Lung (tissue), 12 donors: Measurements from ENCODE around the gene UNC13A. TPM values are rescaled to one million over a fixed set of nuclear protein-coding genes. Genes with fewer than 3 reads are reported as not detected.

Source experiments
- ATAC-seq: fragments of 200-7000 bp; cut with Tn5 transposase; one replicate; pipeline ENCODE4 v1.9.1; 2020; ENCODE audit warnings: moderate number of reproducible peaks; ENCODE audit not compliant: insufficient read depth, low FRiP score
- DNase-seq, 3 donors: peaks; one replicate each; pipeline ENCODE4 v3.0.0-alpha.2; 2013 to 2017
- H3K27ac ChIP-seq, 2 donors: one replicate each; pipeline ENCODE4 v1.5.1; 2013; ENCODE audit warnings: mild to moderate bottlenecking in 2 of 2, moderate library complexity in 2 of 2, control low read depth in 1 of 2, inconsistent platforms in 1 of 2, low read depth in 1 of 2, low read length in 1 of 2
- H3K27me3 ChIP-seq, 3 donors: one replicate each; pipeline ENCODE4 v1.5.1; 2013; ENCODE audit warnings: low read length in 2 of 3; ENCODE audit not compliant: control insufficient read depth in 3 of 3, insufficient read depth in 3 of 3
- H3K36me3 ChIP-seq, 4 donors: one replicate each; pipeline ENCODE4 v1.5.1; 2013; ENCODE audit warnings: low read length in 4 of 4, mild to moderate bottlenecking in 1 of 4, moderate library complexity in 1 of 4; ENCODE audit not compliant: control insufficient read depth in 4 of 4, insufficient read depth in 4 of 4
- H3K4me1 ChIP-seq, 5 donors: one replicate each; pipeline ENCODE4 v1.5.1; 2013; ENCODE audit warnings: low read length in 5 of 5, mild to moderate bottlenecking in 2 of 5, moderate library complexity in 1 of 5; ENCODE audit not compliant: control insufficient read depth in 5 of 5, insufficient read depth in 5 of 5
- H3K4me3 ChIP-seq: one replicate; pipeline ENCODE4 v1.5.1; 2013; ENCODE audit warnings: mild to moderate bottlenecking, control low read depth, moderate library complexity
- H3K9ac ChIP-seq, 2 donors: one replicate each; pipeline ENCODE4 v1.5.1; 2013; ENCODE audit warnings: low read length in 2 of 2, control low read depth in 1 of 2; ENCODE audit not compliant: insufficient read depth in 1 of 2
- H3K9me3 ChIP-seq, 4 donors: one replicate each; pipeline ENCODE4 v1.5.1; 2013; ENCODE audit warnings: low read length in 3 of 4, mild to moderate bottlenecking in 1 of 4, moderate library complexity in 1 of 4; ENCODE audit not compliant: control insufficient read depth in 4 of 4, insufficient read depth in 3 of 4
- CTCF ChIP-seq: IDR thresholded peaks from 2 replicates; pipeline ENCODE4 v1.5.1; 2012; ENCODE audit warnings: mild to moderate bottlenecking; ENCODE audit errors: control extremely low read depth, extremely low read depth
- WGBS, 2 donors: extraction: QIAGEN DNeasy Blood & Tissue Kit; methylation state at CpG; one replicate each; pipeline ENCODE4 v1.1.7; 2013; 5-methylcytosine and 5-hydroxymethylcytosine counted together
- polyA plus RNA-seq, 2 donors: library from polyadenylated mRNA; stranded (reverse); fragments of 200-250 nt; gene quantifications; one replicate each; pipeline ENCODE4 v1.2.1, GENCODE V29; 2013
- total RNA-seq, 2 donors: library from RNA; depleted of rRNA in 1 of 2; stranded (reverse); fragments of >200 nt in 1 of 2; gene quantifications; one replicate each; pipeline ENCODE4 v1.2.1, GENCODE V29; 2014 to 2021
- donor health status: control.
- donor health status: control.
- donor health status: Bipolar disorder and iron deficiency.
- donor health status: healthy.
- donor health status: DM: yes; HTN: yes; CAD: no.

Gene UNC13A
- total and polyA plus RNA-seq, 4 donors: 0.14 to 0.31 (median 0.27) TPM

GRCh38 chr19:17678836-17679235 is 9.3 kb downstream of the UNC13A start:
- WGBS, 2 donors: 85 to 88% methylated on average over 4 of the region's 4 CpGs
- ATAC-seq: no peak
- H3K27ac ChIP-seq: no peak overlapping the region
- no peak overlapping the region for H3K9ac ChIP-seq
- H3K4me3 ChIP-seq: no peak overlapping the region
- DNase-seq: no peak
- H3K9me3 ChIP-seq: no peaks in the 10 kb centered on the region
- peaks cover 0 to 16% (median 6%) of the 10 kb centered on the region in 3 donors for H3K27me3 ChIP-seq
- peaks cover 0 to 6% (median 0%) of the 10 kb centered on the region in 5 donors for H3K4me1 ChIP-seq
- no peak for TF ChIP-seq CTCF
- H3K36me3 ChIP-seq: no peaks in the 10 kb centered on the region

- 71 to 74% methylated on average over 2 of the region's 2 CpGs for WGBS, 2 donors
- Histone ChIP-seq H3K36me3 (no peaks in the 10 kb centered on the region), H3K9me3 (no peaks in the 10 kb centered on the region), H3K4me3 (no peak overlapping the region), H3K4me1 (peaks cover 0 to 6% (median 0%) of the 10 kb centered on the region in 5 donors), H3K9ac (no peak overlapping the region), H3K27me3 (peaks cover 0 to 16% (median 6%) of the 10 kb centered on the region in 3 donors), H3K27ac (no peak overlapping the region)
- no peak for TF ChIP-seq CTCF
- DNase-seq (no peak), ATAC-seq (no peak)
Observed at GRCh38 chr19:17677002-17677401, 11.2 kb downstream of the UNC13A start.

- Histone ChIP-seq H3K9ac (no peak overlapping the region), H3K4me3 (no peak overlapping the region), H3K36me3 (no peaks in the 10 kb centered on the region), H3K9me3 (no peaks in the 10 kb centered on the region), H3K4me1 (peaks cover 0 to 6% (median 0%) of the 10 kb centered on the region in 5 donors), H3K27me3 (peaks cover 0 to 16% (median 6%) of the 10 kb centered on the region in 3 donors), H3K27ac (no peak overlapping the region)
- ATAC-seq: no peak
- 49 to 61% methylated on average over 2 of the region's 2 CpGs for WGBS, 2 donors
- no peak for DNase-seq
- no peak for TF ChIP-seq CTCF
Observed at GRCh38 chr19:17676295-17676694, 11.9 kb downstream of the UNC13A start.
